ENCODE measurements around the gene NSD2. TPM values are rescaled to one million over a fixed set of nuclear protein-coding genes. Genes with fewer than 3 reads are reported as not detected.

NSD2 gene
- total RNA-seq, 1 experiment from 2014 or later, result 136 TPM

DNA sequence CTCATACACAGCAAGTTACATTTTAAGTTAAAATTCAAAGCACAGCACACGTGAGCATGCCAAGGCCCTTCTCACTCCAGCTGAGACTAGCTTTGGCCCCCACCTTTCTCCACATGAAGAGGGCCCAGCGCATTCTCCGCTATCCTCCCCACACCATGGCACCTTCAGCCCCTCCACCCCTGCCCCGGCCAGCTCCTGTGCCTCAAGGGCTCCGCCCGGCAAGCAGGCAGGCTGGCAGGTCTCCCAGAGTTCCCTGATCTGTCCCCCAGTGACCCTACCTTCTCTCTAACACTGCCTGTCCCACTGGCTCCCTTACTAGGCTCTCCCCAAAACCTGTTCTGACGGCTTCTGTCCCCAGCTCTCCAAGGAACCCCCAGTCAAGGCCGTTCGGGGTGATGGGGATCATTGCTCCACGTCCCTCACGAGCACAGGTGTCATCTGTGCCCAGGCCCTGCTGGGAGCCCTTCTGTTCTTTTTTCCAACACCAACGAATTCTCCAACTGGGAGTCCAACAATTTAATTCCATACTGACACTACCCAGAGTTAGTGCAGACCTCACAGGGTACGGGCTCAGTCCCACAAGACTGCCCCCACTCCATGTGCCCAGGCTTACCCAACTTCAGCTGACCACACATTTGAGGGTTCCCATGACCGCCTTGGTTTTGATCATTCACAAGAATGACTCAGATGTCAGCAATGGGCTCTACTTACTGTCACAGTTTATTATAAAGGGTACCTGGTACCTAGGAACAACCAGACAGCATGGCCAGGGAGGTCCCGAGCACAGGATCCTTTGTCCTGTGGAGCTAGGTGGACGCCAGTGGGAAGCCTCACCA lies 19.4 kb upstream of the NSD2 start:
- H3T11ph ChIP-seq (ENCODE audit: low read length), result no peak overlapping the region
- H3K4me2 ChIP-seq (ENCODE audit: insufficient read depth, insufficient read length, low read length), result no peak overlapping the region
- no peak overlapping the region for H3K4ac ChIP-seq (ENCODE audit: low read depth, low read length)
- H4K5ac ChIP-seq (ENCODE audit: insufficient read length, low read depth, low read length), result no peak overlapping the region
- no peaks in the 10 kb centered on the region for H3K4me1 ChIP-seq (ENCODE audit: insufficient read depth, low read length)
- H3K23ac ChIP-seq (ENCODE audit: insufficient read length, low read depth, low read length), result no peak overlapping the region
- no peak overlapping the region for H2AFZ ChIP-seq (ENCODE audit: low read length)
- H3K79me2 ChIP-seq (ENCODE audit: insufficient read depth, low read length), result peaks cover 2% of the 10 kb centered on the region; the same call in 1 of the 2 replicates
- no peak overlapping the region for H4K8ac ChIP-seq (replicated peaks; ENCODE audit: insufficient read length, low read depth, low read length)
- H3K9me3 Mint-ChIP-seq, result no peaks in the 10 kb centered on the region
- H3K27me3 Mint-ChIP-seq (ENCODE audit: low read depth), result peaks cover 16% of the 10 kb centered on the region
- WGBS (ENCODE audit: extremely low coverage, insufficient read length, low lambda C conversion rate), result no CpG with 5 or more reads among the region's 16 CpGs
- no peak overlapping the region for H3K9ac ChIP-seq (ENCODE audit: extremely low read depth, insufficient read length, low read length)
- TF ChIP-seq, protein P1, sequence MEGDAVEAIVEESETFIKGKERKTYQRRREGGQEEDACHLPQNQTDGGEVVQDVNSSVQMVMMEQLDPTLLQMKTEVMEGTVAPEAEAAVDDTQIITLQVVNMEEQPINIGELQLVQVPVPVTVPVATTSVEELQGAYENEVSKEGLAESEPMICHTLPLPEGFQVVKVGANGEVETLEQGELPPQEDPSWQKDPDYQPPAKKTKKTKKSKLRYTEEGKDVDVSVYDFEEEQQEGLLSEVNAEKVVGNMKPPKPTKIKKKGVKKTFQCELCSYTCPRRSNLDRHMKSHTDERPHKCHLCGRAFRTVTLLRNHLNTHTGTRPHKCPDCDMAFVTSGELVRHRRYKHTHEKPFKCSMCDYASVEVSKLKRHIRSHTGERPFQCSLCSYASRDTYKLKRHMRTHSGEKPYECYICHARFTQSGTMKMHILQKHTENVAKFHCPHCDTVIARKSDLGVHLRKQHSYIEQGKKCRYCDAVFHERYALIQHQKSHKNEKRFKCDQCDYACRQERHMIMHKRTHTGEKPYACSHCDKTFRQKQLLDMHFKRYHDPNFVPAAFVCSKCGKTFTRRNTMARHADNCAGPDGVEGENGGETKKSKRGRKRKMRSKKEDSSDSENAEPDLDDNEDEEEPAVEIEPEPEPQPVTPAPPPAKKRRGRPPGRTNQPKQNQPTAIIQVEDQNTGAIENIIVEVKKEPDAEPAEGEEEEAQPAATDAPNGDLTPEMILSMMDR (conservative IDR thresholded peaks at IDR 0.05), result no peak
- H3K27me3 ChIP-seq (ENCODE audit: insufficient read depth, low read length), result peaks cover 1% of the 10 kb centered on the region; the same call in 1 of the 2 replicates
- H3K18ac ChIP-seq (ENCODE audit: insufficient read length, low read depth, low read length), result no peak overlapping the region
- no peak overlapping the region for H3K4me3 Mint-ChIP-seq
- peaks cover 8 to 16% (median 9%) of the 10 kb centered on the region in 3 experiments for H3K36me3 Mint-ChIP-seq (ENCODE audit: insufficient read depth in 1 of 3, low read depth in 3 of 3)
- H3K79me1 ChIP-seq (ENCODE audit: insufficient read depth, low read depth, low read length, poor library complexity, severe bottlenecking), result no peaks in the 10 kb centered on the region
- H4K91ac ChIP-seq (ENCODE audit: insufficient read length, low read depth, low read length), result no peak overlapping the region
- H2BK20ac ChIP-seq (ENCODE audit: low read depth, low read length, poor library complexity, severe bottlenecking), result no peak overlapping the region
- no peak overlapping the region for H2BK120ac ChIP-seq (ENCODE audit: low read depth, low read length, poor library complexity, severe bottlenecking)
- no peaks in the 10 kb centered on the region for H4K20me1 ChIP-seq (ENCODE audit: control insufficient read depth, insufficient read depth, insufficient read length)
- H3K27ac Mint-ChIP-seq, result peak overlapping the region in 1 of 3 experiments; percentile 68; a peak in 2 of 7 replicates
- H2BK5ac ChIP-seq (ENCODE audit: insufficient read length, low read length), result no peak overlapping the region
- DNase-seq, result no peak
- H2BK15ac ChIP-seq (ENCODE audit: low read depth, low read length), result no peak overlapping the region
- H3K56ac ChIP-seq (ENCODE audit: insufficient read length, low read depth, low read length), result no peak overlapping the region
- H3K23me2 ChIP-seq (ENCODE audit: insufficient read length, low read depth, low read length, poor library complexity, severe bottlenecking), result peaks cover 9% of the 10 kb centered on the region
- no peak overlapping the region for H2BK12ac ChIP-seq (ENCODE audit: insufficient read length, low read depth, low read length)
- peaks cover 12 to 19% of the 10 kb centered on the region in 2 experiments for H3K4me1 Mint-ChIP-seq
- H2AK5ac ChIP-seq (ENCODE audit: insufficient read length, low read length), result no peak overlapping the region
- H3K9me3 ChIP-seq (ENCODE audit: control insufficient read depth, low read depth, low read length), result no peaks in the 10 kb centered on the region
- no peak overlapping the region for H3K14ac ChIP-seq (ENCODE audit: insufficient read depth, low read length)
- H3K27ac ChIP-seq (ENCODE audit: insufficient read length, low read depth, low read length), result no peak overlapping the region

Data from H9 (cell line).